ENCODE results near the gene ABHD14A.
A peak's percentile ranks its signal among the peaks of the same experiment; 100 is the strongest.

- TF ChIP-seq CTCF (IDR thresholded peaks at IDR 0.05) (no peak), POLR2A (IDR thresholded peaks at IDR 0.05) (no peak), EP300 (IDR thresholded peaks at IDR 0.05) (peak in 1 of 2 donors; percentile 61)
Measured at GRCh38 chr3:51966016-51966415, 8.8 kb upstream of the ABHD14A start.

Measured in tibial nerve (tissue), 4 donors.